Kidney epithelial cell (primary cell): Measurements from ENCODE around the gene CDH6. TPM values are rescaled to one million over a fixed set of nuclear protein-coding genes. Genes with fewer than 3 reads are reported as not detected.
"Not testable (repeated sequence)": the region's sequence is repeated elsewhere in the genome, so short reads cannot be mapped to it uniquely, and the experiment has no call there.

Source experiments
- DNase-seq: peaks from one replicate; pipeline ENCODE4 v3.0.0-alpha.2; 2010; ENCODE audit warnings: low read depth
- H3K27me3 ChIP-seq: 2 replicates; pipeline ENCODE4 v1.6.0; 2011; ENCODE audit warnings: low read length; ENCODE audit not compliant: control insufficient read depth, insufficient read depth
- H3K36me3 ChIP-seq: 2 replicates; pipeline ENCODE4 v1.5.1; 2011; ENCODE audit warnings: low read length; ENCODE audit not compliant: control insufficient read depth, insufficient read depth
- H3K4me3 ChIP-seq: 2 replicates; pipeline ENCODE4 v1.5.1; 2011; ENCODE audit warnings: low read depth, mild to moderate bottlenecking, control low read depth, low read length
- CTCF ChIP-seq: IDR thresholded peaks from 2 replicates; pipeline ENCODE4 v1.5.1; 2011; ENCODE audit warnings: mild to moderate bottlenecking, moderate library complexity, low read length, control low read depth, inconsistent platforms; ENCODE audit not compliant: insufficient read depth, poor library complexity, severe bottlenecking
- total RNA-seq: library from RNA; depleted of rRNA; stranded (reverse); fragments of >200 nt; gene quantifications from 2 replicates; pipeline ENCODE4 v1.2.3, GENCODE V29; 2015

CDH6 gene
- total RNA-seq, 1 donor from 2014 or later, result 66.2 TPM

DNA sequence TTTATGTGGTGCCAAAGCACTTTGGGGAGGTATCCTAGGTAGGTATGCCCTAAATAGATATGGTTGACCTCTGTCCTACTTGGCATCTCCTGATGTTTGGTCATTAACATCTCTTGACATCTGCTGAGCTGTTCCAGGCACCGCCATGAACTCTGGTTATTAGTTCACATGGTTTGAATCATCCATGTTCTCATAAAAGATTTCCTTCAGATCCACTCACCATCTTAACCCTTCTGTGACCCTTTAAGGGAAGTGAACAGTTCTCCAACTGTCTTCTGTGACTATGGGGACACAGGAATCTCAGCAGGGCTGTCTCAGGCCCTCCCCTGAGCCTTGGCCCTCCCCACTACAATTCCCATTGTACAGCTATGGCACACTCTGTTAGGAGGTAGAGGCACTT is 167.7 kb downstream of the CDH6 start:
- Histone ChIP-seq H3K36me3 (no peaks in the 10 kb centered on the region), H3K27me3 (no peaks in the 10 kb centered on the region), H3K4me3 (no peak overlapping the region)
- no peak for DNase-seq
- TF ChIP-seq CTCF, result no peak

- H3K27me3 ChIP-seq, DNase-seq, H3K36me3 ChIP-seq, H3K4me3 ChIP-seq: not testable (repeated sequence)
Measured at GRCh38 chr5:31361704-31362528, 168.4 kb downstream of the CDH6 start.

DNA sequence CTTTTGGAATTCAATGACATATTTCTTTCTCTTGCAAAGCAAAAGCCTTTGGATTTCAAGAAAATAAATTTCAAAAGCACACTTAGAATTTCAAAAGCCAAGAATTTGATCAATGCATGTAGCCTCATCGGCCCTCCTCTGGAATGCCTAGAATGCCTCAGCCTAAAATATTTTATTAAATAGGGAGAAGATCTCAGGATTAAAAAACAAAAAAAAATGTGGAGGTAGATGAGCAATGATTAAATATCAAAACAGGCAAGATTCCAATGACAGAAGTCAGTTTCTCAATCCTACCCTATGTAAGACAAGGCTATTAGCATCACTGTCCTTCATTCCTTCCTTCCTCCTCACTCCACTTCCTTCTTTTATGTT is 169.0 kb downstream of the CDH6 start:
- no peaks in the 10 kb centered on the region for H3K27me3 ChIP-seq
- no peak for DNase-seq
- no peaks in the 10 kb centered on the region for H3K36me3 ChIP-seq
- no peak for TF ChIP-seq CTCF
- H3K4me3 ChIP-seq, result no peak overlapping the region

DNA sequence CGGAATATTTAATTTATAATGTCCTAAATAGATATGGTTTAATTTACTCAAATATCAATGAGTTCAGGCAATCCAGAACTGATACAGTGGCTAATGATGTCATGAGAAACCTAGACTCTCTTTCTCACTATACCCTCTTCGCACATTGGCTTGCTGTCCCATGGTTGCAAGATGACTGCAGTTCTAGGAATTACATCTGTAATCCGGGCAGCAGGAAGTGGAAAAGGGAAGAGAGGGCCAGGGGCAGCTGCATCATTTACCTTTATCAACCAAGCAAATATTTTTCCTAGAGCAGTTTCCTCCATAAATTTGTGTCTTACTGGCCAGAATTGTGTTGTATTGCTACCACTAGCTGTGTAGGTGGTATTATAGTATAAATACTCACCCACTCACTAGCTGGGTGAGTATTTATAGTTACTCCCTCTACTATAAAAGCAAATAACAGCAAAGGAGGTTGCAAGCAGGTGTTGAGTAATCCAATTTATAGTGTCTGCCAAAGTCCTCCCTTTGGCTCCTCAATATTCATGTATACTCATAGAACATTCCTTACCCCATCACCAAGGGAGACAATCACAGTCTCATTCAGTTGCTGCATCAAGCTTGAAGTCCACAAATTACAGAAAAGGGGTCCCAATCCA is 169.6 kb downstream of the CDH6 start:
- no peaks in the 10 kb centered on the region for H3K36me3 ChIP-seq
- TF ChIP-seq CTCF, result no peak
- no peak for DNase-seq
- H3K27me3 ChIP-seq, result no peaks in the 10 kb centered on the region
- no peak overlapping the region for H3K4me3 ChIP-seq

GRCh38 chr5:31364881-31365636 is 171.6 kb downstream of the CDH6 start:
- no peak for TF ChIP-seq CTCF
- Histone ChIP-seq H3K36me3 (no peaks in the 10 kb centered on the region), H3K27me3 (no peaks in the 10 kb centered on the region), H3K4me3 (no peak overlapping the region)
- DNase-seq, result no peak

DNA sequence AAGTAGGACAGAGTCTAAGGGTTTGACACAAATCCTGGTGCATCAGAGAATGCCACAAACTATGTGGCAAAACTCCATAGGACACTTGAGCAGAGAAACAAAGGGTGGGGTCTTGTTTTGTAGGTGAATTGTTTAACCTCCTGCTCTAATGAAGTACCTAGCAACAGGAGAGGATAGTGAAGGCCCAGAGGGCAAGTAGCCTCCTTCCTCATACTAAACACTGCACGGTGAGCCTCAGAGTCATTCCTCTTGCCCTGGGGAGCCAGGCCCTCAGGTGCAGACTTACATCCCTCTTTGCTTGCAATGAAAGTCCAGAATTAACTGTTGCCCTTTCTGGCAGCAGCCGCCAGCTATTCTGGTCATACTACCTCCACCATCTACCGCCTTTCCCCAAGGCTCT is 172.3 kb downstream of the CDH6 start:
- Histone ChIP-seq H3K27me3 (no peaks in the 10 kb centered on the region), H3K4me3 (no peak overlapping the region), H3K36me3 (no peaks in the 10 kb centered on the region)
- no peak for DNase-seq
- no peak for TF ChIP-seq CTCF
